IPS DF 19.7 (cell line): ENCODE results near the gene SMAD5.

Experiments used
- DNase-seq: peaks from one replicate; pipeline ENCODE4 v3.0.0-alpha.2; 2013; ENCODE audit warnings: low read depth, low spot score

Gene SMAD5

GRCh38 chr5:136216230-136216629 lies 83.6 kb downstream of the SMAD5 start:
- DNase-seq: no peak

- DNase-seq: no peak
These were observed 88.7 kb downstream of the SMAD5 start for GRCh38 chr5:136221340-136221739.

GRCh38 chr5:136222580-136223235 lies 90.1 kb downstream of the SMAD5 start:
- no peak for DNase-seq

GRCh38 chr5:136225796-136226195 lies 93.2 kb downstream of the SMAD5 start:
- DNase-seq: no peak

- no peak for DNase-seq
These were observed 93.8 kb downstream of the SMAD5 start for GRCh38 chr5:136226401-136226800.

GRCh38 chr5:136228136-136228757 lies 95.6 kb downstream of the SMAD5 start:
- no peak for DNase-seq

GRCh38 chr5:136230176-136230575 lies 97.5 kb downstream of the SMAD5 start:
- DNase-seq: no peak

- DNase-seq: no peak
These were observed 99.7 kb downstream of the SMAD5 start for GRCh38 chr5:136232316-136232715.
